GM23248 (cell line): ENCODE results near the gene INPP5D. TPM values are rescaled to one million over a fixed set of nuclear protein-coding genes. Genes with fewer than 3 reads are reported as not detected.

Experiments used
- DNase-seq: peaks from one replicate; pipeline ENCODE4 v3.0.0-alpha.2; 2015
- H2AFZ ChIP-seq: fragments of 200-600 bp; sonication (generic); 2 replicates; pipeline ENCODE4 v1.6.1; 2016; ENCODE audit warnings: antibody characterized with exemption
- H3F3A ChIP-seq: fragments of 200-600 bp; sonication (generic); 2 replicates; pipeline ENCODE4 v1.6.1; 2016; ENCODE audit warnings: mild to moderate bottlenecking, antibody characterized with exemption, mixed run types; ENCODE audit not compliant: insufficient read depth
- H3K27ac ChIP-seq: fragments of 200-600 bp; sonication (generic); 2 replicates; pipeline ENCODE4 v1.5.1; 2016; ENCODE audit warnings: mild to moderate bottlenecking
- H3K27me3 ChIP-seq: fragments of 200-600 bp; sonication (generic); replicated peaks from 2 replicates; pipeline ENCODE4 v1.6.1; 2016; ENCODE audit warnings: mild to moderate bottlenecking; ENCODE audit not compliant: insufficient read depth
- H3K36me3 ChIP-seq: fragments of 200-600 bp; sonication (generic); 2 replicates; pipeline ENCODE4 v1.6.1; 2016; ENCODE audit warnings: low read depth, mild to moderate bottlenecking
- H3K4me1 ChIP-seq: fragments of 200-600 bp; sonication (generic); 2 replicates; pipeline ENCODE4 v1.6.1; 2016; ENCODE audit warnings: mild to moderate bottlenecking; ENCODE audit not compliant: insufficient read depth
- H3K4me2 ChIP-seq: fragments of 200-600 bp; sonication (generic); one replicate; pipeline ENCODE4 v1.6.1; 2016; ENCODE audit warnings: mild to moderate bottlenecking; ENCODE audit not compliant: unreplicated experiment
- H3K4me3 ChIP-seq: fragments of 200-600 bp; sonication (generic); 2 replicates; pipeline ENCODE4 v1.5.1; 2016; ENCODE audit warnings: mild to moderate bottlenecking
- H3K79me2 ChIP-seq: fragments of 200-600 bp; sonication (generic); 2 replicates; pipeline ENCODE4 v1.6.1; 2016; ENCODE audit warnings: mild to moderate bottlenecking; ENCODE audit not compliant: insufficient read depth
- H3K9ac ChIP-seq: fragments of 200-600 bp; sonication (generic); 2 replicates; pipeline ENCODE4 v1.6.1; 2016; ENCODE audit warnings: mild to moderate bottlenecking
- H3K9me2 ChIP-seq: fragments of 200-600 bp; sonication (generic); 2 replicates; pipeline ENCODE4 v1.6.1; 2016; ENCODE audit warnings: mixed run types, mild to moderate bottlenecking, moderate library complexity; ENCODE audit not compliant: insufficient read depth
- H3K9me3 ChIP-seq: fragments of 200-600 bp; sonication (generic); one replicate; pipeline ENCODE4 v1.6.1; 2017; ENCODE audit warnings: low read depth
- H4K20me1 ChIP-seq: fragments of 200-600 bp; sonication (generic); 2 replicates; pipeline ENCODE4 v1.6.0; 2016; ENCODE audit not compliant: insufficient read depth
- EZH2 ChIP-seq: fragments of 200-600 bp; sonication (generic); IDR thresholded peaks from 2 replicates; pipeline ENCODE4 v1.6.1; 2018; ENCODE audit warnings: antibody characterized with exemption, mild to moderate bottlenecking; ENCODE audit not compliant: insufficient read depth, poor library complexity, severe bottlenecking
- EZH2phosphoT487 ChIP-seq: fragments of 200-600 bp; sonication (generic); IDR thresholded peaks from 2 replicates; pipeline ENCODE4 v1.6.1; 2018; ENCODE audit warnings: antibody characterized with exemption, moderate library complexity, mild to moderate bottlenecking, low read depth; ENCODE audit not compliant: insufficient read depth
- WGBS, 2 experiments: methylation state at CpG; one replicate each; pipeline ENCODE4 v1.1.6; 2015 to 2017; ENCODE audit warnings: low lambda C conversion rate in 2 of 2, low coverage in 1 of 2; ENCODE audit errors: missing lambda C conversion rate in 2 of 2; 5-methylcytosine and 5-hydroxymethylcytosine counted together
- in situ Hi-C: fragments of 300-500 bp; cut with MboI; formaldehyde crosslinking; loops from 2 replicates; pipeline ENCODE4 v1.15.0; 2020
- polyA plus RNA-seq: library from polyadenylated mRNA; unstranded; fragments of >200 nt; fragmentation: Nextera tagmentation; extraction: Ambion mirVana; gene quantifications from 2 replicates; pipeline ENCODE4 v1.2.1, GENCODE V29; 2016
- total RNA-seq: library from RNA; depleted of rRNA; stranded (reverse); fragments of >200 nt; shearing (Covaris generic); gene quantifications from 2 replicates; pipeline ENCODE4 v1.2.3, GENCODE V29; 2014

The INPP5D gene
- total and polyA plus RNA-seq, 2 experiments from 2014 or later = 0.23 TPM; not detected in 1

DNA sequence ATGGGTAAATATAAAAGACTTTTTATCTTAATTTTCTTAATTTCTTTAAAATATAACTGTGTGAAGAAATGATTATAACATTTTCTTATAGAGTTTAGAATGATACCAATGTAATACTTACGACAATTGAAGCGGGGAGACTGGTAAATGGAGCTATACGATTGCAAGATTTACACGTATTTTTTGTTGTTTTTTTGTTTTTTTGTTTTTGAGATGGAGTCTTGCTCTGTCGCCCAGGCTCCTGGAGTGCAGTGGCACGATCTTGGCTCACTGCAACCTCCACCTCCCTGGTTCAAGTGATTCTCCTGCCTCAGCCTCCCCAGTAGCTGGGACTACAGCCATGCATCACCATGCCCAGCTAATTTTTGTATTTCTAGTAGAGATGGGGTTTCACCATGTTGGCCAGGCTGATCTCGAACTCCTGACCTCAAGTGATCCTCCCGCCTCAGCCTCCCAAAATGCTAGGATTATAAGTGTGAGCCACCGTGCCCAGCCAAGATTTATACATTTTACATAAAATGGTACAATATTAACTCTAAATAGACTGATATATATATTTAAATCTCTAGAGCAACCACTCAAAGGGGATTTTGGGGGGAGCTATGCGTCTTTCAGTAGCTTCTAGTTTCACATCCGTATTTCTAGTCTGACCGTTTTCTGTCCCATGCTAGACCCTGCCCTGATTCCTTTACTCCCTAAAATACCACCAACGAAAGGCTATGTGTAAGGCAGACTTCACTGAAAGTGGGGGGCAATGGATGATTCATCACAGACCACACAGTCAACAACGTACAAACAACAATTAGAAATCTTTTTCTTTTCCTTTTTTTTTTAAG, 163.1 kb downstream of the INPP5D start:
- H3K9ac ChIP-seq = no peak overlapping the region
- peaks cover 49% of the 10 kb centered on the region for H3K27me3 ChIP-seq
- no peaks in the 10 kb centered on the region for H3K4me1 ChIP-seq
- DNase-seq = no peak
- H3K79me2 ChIP-seq = no peaks in the 10 kb centered on the region
- no peak overlapping the region for H3K4me2 ChIP-seq
- H3K27ac ChIP-seq = no peak overlapping the region
- no peaks in the 10 kb centered on the region for H3F3A ChIP-seq
- H3K4me3 ChIP-seq = no peak overlapping the region
- H4K20me1 ChIP-seq = no peaks in the 10 kb centered on the region
- no peaks in the 10 kb centered on the region for H3K9me2 ChIP-seq
- H3K9me3 ChIP-seq = no peaks in the 10 kb centered on the region
- TF ChIP-seq EZH2phosphoT487 (no peak), EZH2 (no peak)
- in situ Hi-C loops = no loop called here
- WGBS, 2 experiments = 51 to 54% methylated on average over 14 of the region's 14 CpGs
- no peak overlapping the region for H2AFZ ChIP-seq
- no peaks in the 10 kb centered on the region for H3K36me3 ChIP-seq

DNA sequence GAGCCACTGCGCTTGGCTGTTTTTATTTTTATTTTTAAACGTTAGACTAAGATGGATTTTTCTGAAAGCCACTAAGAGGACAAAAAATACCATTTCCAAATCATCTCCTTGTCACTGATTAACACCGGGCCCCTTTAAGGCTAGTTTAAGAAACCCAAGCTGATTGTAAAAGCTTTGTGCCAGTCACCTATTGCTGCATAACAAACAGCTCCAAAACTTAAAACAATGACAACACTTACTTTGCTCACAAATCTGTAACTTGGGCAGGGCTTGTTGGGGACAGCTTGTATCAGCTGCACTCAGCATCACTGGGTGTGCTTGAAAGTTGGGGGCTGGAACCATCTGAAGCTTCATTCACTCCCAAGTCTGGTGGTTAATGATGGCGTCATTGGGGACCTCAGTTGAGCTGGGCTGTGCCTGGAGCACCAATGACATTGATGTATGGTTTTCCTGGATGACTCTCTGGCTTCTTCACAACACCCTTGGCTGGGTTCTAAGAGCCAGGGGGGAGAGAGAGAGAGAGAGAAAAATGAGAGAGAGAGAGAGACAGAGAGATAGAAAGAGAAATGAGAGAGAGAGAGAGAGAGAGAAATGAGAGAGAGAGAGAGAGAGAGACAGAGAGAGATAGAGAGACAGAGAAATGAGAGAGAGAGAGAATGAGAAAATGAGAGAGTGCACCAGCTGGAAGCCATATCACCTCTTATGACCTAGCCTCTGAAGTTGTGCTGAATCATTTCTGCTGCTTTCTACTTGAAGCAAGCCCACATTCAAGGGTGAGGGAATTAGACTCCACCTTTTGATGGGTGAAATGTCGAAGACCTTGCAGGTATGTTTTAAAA, 165.3 kb downstream of the INPP5D start:
- in situ Hi-C loops = no loop called here
- peaks cover 53% of the 10 kb centered on the region for H3K27me3 ChIP-seq
- no peaks in the 10 kb centered on the region for H3F3A ChIP-seq
- H3K4me1 ChIP-seq = no peaks in the 10 kb centered on the region
- H4K20me1 ChIP-seq = no peaks in the 10 kb centered on the region
- WGBS, 2 experiments = 33 to 47% methylated on average over 5 of the region's 5 CpGs
- no peak overlapping the region for H3K4me2 ChIP-seq
- no peaks in the 10 kb centered on the region for H3K79me2 ChIP-seq
- no peak for TF ChIP-seq EZH2phosphoT487
- no peak for TF ChIP-seq EZH2
- no peak overlapping the region for H3K4me3 ChIP-seq
- H2AFZ ChIP-seq = no peak overlapping the region
- no peak for DNase-seq
- no peaks in the 10 kb centered on the region for H3K9me2 ChIP-seq
- H3K27ac ChIP-seq = no peak overlapping the region
- no peaks in the 10 kb centered on the region for H3K9me3 ChIP-seq
- no peak overlapping the region for H3K9ac ChIP-seq
- H3K36me3 ChIP-seq = no peaks in the 10 kb centered on the region

GRCh38 chr2:233226511-233227031, 166.4 kb downstream of the INPP5D start:
- no peak for TF ChIP-seq EZH2
- TF ChIP-seq EZH2phosphoT487 = no peak
- in situ Hi-C loops = no loop called here
- H3K4me3 ChIP-seq = no peak overlapping the region
- H3K4me1 ChIP-seq = no peaks in the 10 kb centered on the region
- H3K4me2 ChIP-seq = no peak overlapping the region
- no peaks in the 10 kb centered on the region for H3K36me3 ChIP-seq
- H3K9me3 ChIP-seq = no peaks in the 10 kb centered on the region
- 51 to 61% methylated on average over 2 of the region's 2 CpGs for WGBS, 2 experiments
- H3F3A ChIP-seq = no peaks in the 10 kb centered on the region
- H4K20me1 ChIP-seq = no peaks in the 10 kb centered on the region
- H3K79me2 ChIP-seq = no peaks in the 10 kb centered on the region
- no peak overlapping the region for H3K9ac ChIP-seq
- no peak for DNase-seq
- no peaks in the 10 kb centered on the region for H3K9me2 ChIP-seq
- no peak overlapping the region for H2AFZ ChIP-seq
- no peak overlapping the region for H3K27ac ChIP-seq
- peaks cover 49% of the 10 kb centered on the region for H3K27me3 ChIP-seq

DNA sequence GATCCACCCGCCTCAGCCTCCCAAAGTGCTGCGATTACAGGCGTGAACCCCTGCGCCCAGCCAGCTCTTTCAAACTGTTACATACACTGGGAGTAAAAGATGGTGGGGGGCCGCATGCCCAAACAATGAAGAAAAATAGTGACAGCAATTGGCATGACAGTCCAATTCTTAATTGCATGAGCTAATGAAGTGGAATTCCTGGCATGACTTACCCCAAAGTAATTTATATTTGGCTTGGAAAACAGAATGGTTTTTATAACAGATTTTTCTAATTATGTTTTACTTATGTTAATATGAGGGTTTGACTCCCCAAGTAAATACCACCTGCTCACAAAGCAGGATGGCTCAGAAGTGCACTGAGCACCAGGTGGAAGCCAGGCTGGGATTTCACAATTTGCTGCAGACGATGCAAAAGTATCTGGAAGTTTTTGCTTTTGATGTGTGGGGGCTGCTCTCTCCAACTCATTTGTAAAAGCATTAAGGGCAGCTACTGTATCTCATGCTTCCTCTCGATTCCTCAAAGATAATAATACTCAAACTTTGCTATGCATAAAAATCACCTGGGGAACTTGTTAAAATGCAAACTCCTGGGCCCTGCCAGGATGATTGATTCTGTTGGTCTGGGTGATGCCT, 167.3 kb downstream of the INPP5D start:
- 23 to 32% methylated on average over 7 of the region's 7 CpGs for WGBS, 2 experiments
- Histone ChIP-seq H3K9me2 (no peaks in the 10 kb centered on the region), H3K4me1 (no peaks in the 10 kb centered on the region), H3K27ac (no peak overlapping the region), H2AFZ (no peak overlapping the region), H4K20me1 (no peaks in the 10 kb centered on the region), H3K9me3 (no peaks in the 10 kb centered on the region), H3K4me2 (no peak overlapping the region), H3K9ac (no peak overlapping the region), H3K79me2 (no peaks in the 10 kb centered on the region), H3F3A (no peaks in the 10 kb centered on the region), H3K27me3 (peaks cover 42% of the 10 kb centered on the region), H3K4me3 (no peak overlapping the region), H3K36me3 (no peaks in the 10 kb centered on the region)
- in situ Hi-C loops = no loop called here
- no peak for DNase-seq
- TF ChIP-seq EZH2 (no peak), EZH2phosphoT487 (no peak)
